ENCODE results near the gene EDC4. TPM values are rescaled to one million over a fixed set of nuclear protein-coding genes. Genes with fewer than 3 reads are reported as not detected.

EDC4 gene
- total and polyA plus RNA-seq, 9 of the 15 experiments (the other 6 are each of a cell fraction or from before 2014, with no cell fraction given): 1.1 to 131 (median 74.0) TPM

GRCh38 chr16:67924140-67924906, 51.5 kb downstream of the EDC4 start:
- 76% methylated on average over 10 of the region's 10 CpGs for WGBS (ENCODE audit: insufficient coverage, low coverage, missing lambda C conversion rate)
- ChIA-PET CTCF (ENCODE audit: low intra/inter-chr PET ratio) (no interaction called here), POLR2A (interaction anchor here (0.6 to 1.6 kb wide), 4 partner anchors 13 to 307 kb away, joined by 3 to 4 read pairs (median 3); no protein-coding TSS in a partner anchor)
- ATAC-seq (no peak), FAIRE-seq (no peak), DNase-seq (ENCODE audit: extremely low read depth in 1 of 4, low spot score in 3 of 4) (no peak)
- Histone ChIP-seq H3K79me2 (ENCODE audit: control insufficient read depth, insufficient read depth, low read length) (no peaks in the 10 kb centered on the region), H3K9me3 (replicated peaks; ENCODE audit: control insufficient read depth, insufficient read depth, low read depth, low read length) (no peaks in the 10 kb centered on the region), H3K4me3 (no peak overlapping the region), H3K27ac (ENCODE audit: extremely low read depth, low read depth, low read length) (no peak overlapping the region), H3K9me1 (ENCODE audit: control insufficient read depth, insufficient read depth, low read length) (peaks cover 3% of the 10 kb centered on the region), H3K36me3 (ENCODE audit: control insufficient read depth, insufficient read depth, low read length) (no peaks in the 10 kb centered on the region; the same call in 2 of the 3 replicates), H3K4me2 (ENCODE audit: insufficient read depth, low read length) (no peak overlapping the region), H3K9ac (ENCODE audit: insufficient read depth in 1 of 2, low read depth in 2 of 2, low read length in 2 of 2) (peak overlapping the region in 1 of 2 experiments; percentile 53; a peak in 1 of 4 replicates), H2AFZ (ENCODE audit: low read depth, low read length) (no peak overlapping the region), H3K4me1 (replicated peaks in 1 of 2; ENCODE audit: control insufficient read depth in 2 of 2, insufficient read depth in 2 of 2, low read length in 2 of 2) (peaks cover 13 to 26% of the 10 kb centered on the region in 2 experiments), H4K20me1 (replicated peaks; ENCODE audit: control insufficient read depth, insufficient read depth, low read length) (peaks cover 22% of the 10 kb centered on the region), H3K27me3 (ENCODE audit: control insufficient read depth in 2 of 2, insufficient read depth in 2 of 2, low read length in 2 of 2) (no peaks in the 10 kb centered on the region)
- in situ Hi-C loops (cut with MboI) (loop anchor here (10.0 kb wide), 1 partner anchor 400 kb away; the partner anchor contains the start of gene RIPOR1), intact Hi-C loops (cut with micrococcal nuclease) (no loop called here)
- BruUV-seq (replicated peaks): no TSS peak
- TF ChIP-seq TAF15 (IDR thresholded peaks at IDR 0.05; ENCODE audit: low read depth, low read length) (no peak), PPARD (CRISPR knock-in tag; IDR thresholded peaks at IDR 0.05) (no peak), SIN3B (IDR thresholded peaks at IDR 0.05; ENCODE audit: low read depth) (no peak), ZNF277 (CRISPR knock-in tag; IDR thresholded peaks at IDR 0.05; ENCODE audit: borderline replicate concordance) (no peak), ZBED1 (IDR thresholded peaks at IDR 0.05) (no peak)
- TF ChIP-seq, protein P1, sequence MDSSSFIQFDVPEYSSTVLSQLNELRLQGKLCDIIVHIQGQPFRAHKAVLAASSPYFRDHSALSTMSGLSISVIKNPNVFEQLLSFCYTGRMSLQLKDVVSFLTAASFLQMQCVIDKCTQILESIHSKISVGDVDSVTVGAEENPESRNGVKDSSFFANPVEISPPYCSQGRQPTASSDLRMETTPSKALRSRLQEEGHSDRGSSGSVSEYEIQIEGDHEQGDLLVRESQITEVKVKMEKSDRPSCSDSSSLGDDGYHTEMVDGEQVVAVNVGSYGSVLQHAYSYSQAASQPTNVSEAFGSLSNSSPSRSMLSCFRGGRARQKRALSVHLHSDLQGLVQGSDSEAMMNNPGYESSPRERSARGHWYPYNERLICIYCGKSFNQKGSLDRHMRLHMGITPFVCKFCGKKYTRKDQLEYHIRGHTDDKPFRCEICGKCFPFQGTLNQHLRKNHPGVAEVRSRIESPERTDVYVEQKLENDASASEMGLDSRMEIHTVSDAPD (CRISPR knock-in tag; IDR thresholded peaks at IDR 0.05): no peak
- TF ChIP-seq, protein P2, sequence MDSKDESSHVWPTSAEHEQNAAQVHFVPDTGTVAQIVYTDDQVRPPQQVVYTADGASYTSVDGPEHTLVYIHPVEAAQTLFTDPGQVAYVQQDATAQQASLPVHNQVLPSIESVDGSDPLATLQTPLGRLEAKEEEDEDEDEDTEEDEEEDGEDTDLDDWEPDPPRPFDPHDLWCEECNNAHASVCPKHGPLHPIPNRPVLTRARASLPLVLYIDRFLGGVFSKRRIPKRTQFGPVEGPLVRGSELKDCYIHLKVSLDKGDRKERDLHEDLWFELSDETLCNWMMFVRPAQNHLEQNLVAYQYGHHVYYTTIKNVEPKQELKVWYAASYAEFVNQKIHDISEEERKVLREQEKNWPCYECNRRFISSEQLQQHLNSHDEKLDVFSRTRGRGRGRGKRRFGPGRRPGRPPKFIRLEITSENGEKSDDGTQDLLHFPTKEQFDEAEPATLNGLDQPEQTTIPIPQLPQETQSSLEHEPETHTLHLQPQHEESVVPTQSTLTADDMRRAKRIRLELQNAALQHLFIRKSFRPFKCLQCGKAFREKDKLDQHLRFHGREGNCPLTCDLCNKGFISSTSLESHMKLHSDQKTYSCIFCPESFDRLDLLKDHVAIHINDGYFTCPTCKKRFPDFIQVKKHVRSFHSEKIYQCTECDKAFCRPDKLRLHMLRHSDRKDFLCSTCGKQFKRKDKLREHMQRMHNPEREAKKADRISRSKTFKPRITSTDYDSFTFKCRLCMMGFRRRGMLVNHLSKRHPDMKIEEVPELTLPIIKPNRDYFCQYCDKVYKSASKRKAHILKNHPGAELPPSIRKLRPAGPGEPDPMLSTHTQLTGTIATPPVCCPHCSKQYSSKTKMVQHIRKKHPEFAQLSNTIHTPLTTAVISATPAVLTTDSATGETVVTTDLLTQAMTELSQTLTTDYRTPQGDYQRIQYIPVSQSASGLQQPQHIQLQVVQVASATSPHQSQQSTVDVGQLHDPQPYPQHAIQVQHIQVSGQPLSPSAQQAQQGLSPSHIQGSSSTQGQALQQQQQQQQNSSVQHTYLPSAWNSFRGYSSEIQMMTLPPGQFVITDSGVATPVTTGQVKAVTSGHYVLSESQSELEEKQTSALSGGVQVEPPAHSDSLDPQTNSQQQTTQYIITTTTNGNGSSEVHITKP (IDR thresholded peaks at IDR 0.05; ENCODE audit: partially characterized antibody): no peak
- TF ChIP-seq, protein P3, sequence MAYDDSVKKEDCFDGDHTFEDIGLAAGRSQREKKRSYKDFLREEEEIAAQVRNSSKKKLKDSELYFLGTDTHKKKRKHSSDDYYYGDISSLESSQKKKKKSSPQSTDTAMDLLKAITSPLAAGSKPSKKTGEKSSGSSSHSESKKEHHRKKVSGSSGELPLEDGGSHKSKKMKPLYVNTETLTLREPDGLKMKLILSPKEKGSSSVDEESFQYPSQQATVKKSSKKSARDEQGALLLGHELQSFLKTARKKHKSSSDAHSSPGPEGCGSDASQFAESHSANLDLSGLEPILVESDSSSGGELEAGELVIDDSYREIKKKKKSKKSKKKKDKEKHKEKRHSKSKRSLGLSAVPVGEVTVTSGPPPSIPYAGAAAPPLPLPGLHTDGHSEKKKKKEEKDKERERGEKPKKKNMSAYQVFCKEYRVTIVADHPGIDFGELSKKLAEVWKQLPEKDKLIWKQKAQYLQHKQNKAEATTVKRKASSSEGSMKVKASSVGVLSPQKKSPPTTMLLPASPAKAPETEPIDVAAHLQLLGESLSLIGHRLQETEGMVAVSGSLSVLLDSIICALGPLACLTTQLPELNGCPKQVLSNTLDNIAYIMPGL (CRISPR knock-in tag; IDR thresholded peaks at IDR 0.05): no peak
